GM18861 (cell line): ENCODE measurements around the gene DOK1.
"Not testable (repeated sequence)": the region's sequence is repeated elsewhere in the genome, so short reads cannot be mapped to it uniquely, and the experiment has no call there.

ENCODE experiments used
- ATAC-seq: cut with Tn5 transposase; IDR thresholded peaks from one replicate; pipeline ENCODE4 v1.9.1; 2021; ENCODE audit not compliant: unreplicated experiment

DOK1 gene

DNA sequence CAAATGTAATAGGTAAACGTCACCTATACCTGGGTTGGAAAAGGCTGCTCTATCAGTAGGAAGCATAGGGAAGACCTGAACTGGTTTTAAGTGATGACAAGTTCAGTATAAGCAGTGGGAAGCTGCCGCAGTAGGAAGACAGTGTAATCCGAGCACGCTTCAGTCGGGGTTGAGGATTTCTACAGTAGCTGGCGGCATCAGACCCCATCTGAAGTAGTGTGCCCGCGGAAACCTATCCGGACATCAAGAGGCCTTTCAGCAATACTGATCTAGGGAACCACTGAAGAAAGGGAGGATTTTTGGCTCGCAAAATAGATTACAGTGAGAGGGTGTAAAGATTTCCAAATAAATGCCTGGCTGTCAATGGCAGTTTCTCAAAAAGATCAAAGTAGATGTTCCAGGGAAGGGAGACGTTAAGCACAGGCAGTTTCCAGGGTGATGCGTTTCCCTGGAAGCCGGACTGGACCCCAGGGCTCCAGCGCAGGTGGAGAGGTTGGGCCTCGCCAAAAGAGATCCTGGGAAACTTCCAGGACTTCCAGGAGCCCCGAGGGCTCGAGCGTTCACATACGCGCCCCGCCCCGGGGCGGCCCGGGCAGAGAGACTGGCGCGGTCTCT, 6.1 kb upstream of the DOK1 start:
- ATAC-seq: no peak

DNA sequence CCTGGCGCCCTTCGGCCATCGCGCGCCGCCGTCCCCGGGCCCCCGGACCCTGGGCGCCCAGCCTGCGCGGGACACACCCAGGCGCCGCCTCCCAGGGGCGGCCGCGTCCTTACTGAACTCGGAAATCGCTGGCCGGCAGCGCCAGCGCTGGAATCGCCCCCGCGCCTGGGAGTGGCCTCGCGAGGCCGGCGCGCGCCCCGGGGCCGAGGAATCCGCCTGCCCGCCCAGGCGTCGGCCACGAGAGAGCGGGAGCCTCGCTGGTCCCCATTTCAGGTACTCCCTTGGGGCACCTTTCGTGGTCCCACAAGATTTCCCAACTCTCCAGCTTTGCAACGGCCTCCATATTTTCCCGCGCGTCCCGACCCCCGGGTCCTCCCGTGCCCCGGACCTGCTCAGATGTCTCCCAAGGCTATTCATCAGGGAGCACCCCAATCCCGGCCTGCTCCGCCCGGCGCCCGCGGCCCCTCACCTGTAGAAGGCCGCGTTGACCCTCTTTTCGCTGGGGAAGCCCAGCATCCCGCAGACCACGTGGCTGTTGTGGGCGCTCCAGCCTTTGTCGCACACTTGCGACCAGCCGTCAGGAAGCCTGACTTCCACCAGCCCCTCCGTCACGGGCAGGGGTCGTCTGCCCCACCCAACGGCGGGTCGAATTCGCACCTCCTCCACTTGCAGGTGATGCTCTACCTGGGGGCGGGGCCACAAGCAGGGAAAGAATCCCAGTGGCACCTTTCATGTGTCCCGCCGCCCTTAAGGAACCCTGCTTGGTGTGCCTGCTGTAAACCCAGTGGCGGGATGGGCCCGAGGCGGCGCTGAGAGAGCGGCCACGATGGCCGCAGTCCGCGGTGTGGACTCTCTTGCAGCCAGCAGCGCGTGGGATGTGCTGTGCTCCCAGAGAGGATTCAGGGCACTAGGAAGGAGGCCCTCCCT, 5.4 kb upstream of the DOK1 start:
- no peak for ATAC-seq

DNA sequence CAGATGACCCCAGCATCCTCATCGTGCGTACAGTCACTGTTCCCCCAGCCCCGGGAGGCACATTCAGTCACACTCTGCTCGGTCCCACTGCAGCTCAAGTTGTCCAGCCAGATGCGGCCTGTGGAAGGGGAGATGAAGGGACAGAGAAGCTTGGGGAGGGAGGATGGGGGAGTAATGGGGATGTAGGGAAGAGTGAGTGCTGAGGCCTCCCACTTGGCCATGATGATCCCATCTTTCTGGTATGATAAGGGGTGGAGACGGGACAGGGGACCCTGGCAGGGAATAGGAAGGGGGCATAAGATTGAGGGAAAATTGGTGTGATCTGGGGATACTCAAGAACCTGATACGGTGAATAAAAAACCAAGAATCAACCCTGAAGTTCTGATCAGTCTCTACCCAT, 4.3 kb upstream of the DOK1 start:
- no peak for ATAC-seq

DNA sequence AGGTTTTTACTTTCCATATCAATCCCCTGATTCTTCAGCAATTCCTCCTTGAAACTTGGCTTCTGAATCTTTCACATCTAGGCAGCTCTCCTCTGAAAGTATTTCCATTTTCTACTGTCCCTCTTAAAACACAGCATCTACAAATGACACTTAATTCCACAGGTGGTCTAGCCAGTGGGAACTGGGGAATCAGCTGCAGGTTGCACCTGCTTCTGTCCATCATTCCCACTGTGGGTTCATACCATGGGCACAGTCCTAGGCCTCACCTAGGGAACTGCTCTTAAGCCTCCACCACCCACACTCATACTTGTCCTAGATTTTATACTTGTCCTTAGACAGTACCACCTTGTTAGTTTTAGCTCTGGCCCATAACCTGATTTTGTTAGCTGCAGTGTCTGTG, 3.0 kb upstream of the DOK1 start:
- no peak for ATAC-seq

DNA sequence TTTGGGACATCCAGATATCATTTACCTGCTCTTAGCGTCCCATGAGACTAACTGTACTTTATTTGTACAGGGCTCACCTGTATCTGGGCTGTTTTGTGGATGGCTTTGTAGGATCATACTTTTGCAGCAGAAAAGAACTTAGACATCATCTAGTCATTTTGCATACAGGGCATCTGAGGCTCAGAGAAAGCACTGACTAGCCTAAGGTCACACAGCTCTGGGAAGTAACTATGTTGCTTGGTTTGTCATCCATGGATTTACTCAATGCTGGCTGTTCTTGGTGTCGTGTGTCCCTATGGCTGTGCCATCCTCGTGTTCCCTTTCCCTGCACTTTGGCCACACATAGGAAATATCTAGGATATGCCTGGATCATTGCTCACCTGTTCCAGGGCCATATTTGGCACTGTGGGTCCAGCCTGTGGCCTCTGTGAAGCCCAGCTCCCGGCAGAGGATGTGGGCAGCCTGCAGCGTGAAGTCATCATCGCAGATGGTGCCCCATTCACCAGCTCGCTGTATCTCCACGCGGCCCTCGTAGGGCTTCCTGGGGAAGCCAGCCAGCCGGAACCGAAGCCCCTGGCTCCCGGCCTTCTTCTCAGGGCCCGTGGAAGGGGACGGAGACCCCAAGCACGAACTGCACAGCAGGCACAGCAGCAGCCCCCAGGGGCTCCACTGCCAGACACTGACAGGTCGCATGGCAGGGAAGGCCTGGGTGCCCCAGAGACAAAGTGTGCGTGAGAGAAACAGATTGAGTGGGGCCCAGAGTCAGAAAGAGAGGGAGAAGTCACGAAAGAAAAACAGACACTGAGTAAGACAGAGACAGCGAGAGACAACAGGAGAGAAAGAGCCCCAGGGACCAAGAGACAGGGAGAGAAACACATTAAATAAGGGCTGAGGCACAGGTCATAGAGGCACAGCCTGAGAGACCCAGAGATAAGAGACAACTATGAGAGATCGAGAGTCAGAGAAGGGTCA, 2.3 kb upstream of the DOK1 start:
- ATAC-seq: no peak

DNA sequence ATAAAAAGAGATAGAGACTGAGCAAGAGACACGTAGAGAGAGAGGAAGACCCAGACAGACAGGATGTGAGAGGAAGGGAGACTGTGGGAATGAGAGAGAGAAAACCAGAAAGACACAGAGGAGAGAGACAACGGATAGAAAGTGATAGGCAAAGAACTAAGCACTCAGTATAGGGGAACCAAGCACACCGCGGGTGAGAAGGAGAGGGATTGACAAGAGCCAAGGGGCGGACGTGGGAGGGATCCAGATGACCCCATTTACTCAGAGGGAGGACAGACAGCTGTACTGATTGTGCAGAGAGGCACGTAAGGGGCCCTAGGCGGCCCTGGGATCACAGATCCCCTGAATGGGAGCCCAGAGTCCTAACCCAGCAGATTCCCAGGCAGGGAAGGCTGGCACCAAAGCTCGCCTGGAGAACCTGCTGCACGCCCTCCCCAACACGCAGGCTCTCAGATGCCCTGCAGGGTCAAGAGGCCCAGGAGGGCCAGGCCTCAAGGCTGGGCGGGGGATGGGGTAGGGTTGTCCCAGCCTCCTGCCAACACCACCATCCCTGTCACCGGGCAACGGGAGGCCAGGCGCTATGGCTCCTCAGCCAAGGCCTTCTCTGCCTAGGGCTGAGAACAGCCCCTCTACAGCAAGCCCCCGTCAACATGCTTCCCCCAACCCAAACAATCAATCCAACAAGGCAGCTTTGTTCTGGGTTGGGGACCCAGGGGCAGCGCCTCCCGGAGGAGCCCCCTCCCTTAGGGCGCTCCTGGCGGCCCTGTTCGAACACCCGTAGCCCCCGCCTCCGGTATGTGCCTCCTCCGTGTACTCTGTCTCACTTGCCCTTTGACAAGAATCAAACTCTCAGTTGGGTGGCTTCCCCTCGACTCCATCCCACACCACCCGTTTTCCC, 1.4 kb upstream of the DOK1 start:
- no peak for ATAC-seq

DNA sequence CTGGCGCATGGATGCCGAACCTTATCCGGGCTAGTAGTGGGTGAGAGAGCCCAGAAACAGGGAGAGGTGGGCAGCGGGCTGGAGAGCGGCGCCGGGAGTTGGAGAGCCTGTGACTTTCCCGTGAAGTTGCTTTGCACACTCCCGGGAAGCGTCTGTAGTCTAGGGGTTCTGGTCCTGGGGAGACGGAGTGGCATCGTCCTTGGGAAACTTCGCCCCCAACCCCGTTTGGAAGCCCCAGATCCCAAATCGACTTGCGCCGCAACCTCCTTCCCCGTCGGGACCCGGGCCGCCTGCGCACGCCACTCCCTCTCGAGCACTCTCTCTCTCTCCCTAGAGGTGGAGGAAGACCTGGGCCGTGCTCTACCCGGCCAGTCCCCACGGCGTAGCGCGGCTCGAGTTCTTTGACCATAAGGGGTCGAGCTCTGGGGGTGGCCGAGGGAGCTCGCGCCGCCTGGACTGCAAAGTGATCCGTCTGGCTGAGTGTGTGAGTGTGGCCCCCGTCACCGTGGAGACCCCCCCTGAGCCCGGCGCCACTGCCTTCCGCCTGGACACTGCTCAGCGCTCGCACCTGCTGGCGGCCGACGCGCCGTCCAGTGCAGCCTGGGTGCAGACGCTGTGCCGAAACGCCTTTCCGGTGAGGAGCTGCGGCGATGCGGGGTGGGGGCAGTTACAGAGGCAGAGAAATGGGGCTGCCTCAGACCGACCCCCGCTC, 456 bp downstream of the DOK1 start:
- ATAC-seq: peak; percentile 28

DNA sequence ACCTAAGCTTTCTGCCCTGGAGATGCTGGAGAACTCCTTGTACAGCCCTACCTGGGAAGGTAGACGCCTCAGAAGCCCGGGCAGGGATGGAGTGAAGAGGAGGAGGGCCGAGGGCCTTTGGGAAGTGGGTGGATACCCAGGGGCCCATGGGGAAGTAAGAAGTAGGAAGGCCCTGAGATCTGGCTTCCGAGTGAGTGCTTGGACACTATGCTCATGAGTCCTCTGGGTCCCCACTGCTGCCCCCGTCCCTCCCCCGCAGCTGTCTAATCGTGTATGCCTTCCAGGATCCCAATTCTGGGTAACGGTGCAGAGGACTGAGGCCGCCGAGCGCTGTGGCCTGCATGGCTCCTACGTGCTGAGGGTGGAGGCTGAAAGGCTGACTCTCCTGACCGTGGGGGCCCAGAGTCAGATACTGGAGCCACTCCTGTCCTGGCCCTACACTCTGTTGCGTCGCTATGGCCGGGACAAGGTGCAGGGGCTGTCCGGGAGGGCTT, 1.1 kb downstream of the DOK1 start:
- ATAC-seq: no peak

DNA sequence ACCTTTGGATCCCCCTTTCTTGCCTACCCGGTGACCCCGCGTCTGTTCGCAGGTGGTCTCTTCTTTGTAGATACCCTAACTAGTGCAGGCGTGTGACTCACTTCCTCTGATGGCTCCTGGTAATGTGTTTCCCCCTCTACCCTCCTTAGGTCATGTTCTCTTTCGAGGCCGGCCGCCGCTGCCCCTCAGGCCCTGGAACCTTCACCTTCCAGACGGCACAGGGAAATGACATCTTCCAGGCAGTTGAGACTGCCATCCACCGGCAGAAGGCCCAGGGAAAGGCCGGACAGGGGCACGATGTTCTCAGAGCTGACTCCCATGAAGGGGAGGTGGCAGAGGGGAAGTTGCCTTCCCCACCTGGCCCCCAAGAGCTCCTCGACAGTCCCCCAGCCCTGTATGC, 1.6 kb downstream of the DOK1 start:
- no peak for ATAC-seq

DNA sequence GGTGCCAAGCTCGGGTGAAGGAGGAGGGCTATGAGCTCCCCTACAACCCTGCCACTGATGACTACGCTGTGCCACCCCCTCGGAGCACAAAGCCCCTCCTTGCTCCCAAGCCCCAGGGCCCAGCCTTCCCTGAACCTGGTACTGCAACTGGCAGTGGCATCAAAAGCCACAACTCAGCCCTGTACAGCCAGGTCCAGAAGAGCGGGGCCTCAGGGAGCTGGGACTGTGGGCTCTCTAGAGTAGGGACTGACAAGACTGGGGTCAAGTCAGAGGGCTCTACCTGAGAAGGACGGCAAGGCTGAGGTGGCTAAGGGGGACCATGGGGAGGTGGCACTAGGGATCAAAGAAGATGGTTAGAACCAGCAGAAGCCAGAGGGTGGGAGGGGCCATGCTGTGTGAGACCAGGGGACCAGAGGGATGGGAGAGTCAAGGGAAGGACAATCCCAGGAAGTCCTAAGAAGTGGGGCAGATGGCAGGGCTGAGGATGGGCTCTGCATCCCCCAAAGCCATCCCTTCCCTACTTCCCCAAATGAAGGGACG, 2.4 kb downstream of the DOK1 start:
- no peak for ATAC-seq

DNA sequence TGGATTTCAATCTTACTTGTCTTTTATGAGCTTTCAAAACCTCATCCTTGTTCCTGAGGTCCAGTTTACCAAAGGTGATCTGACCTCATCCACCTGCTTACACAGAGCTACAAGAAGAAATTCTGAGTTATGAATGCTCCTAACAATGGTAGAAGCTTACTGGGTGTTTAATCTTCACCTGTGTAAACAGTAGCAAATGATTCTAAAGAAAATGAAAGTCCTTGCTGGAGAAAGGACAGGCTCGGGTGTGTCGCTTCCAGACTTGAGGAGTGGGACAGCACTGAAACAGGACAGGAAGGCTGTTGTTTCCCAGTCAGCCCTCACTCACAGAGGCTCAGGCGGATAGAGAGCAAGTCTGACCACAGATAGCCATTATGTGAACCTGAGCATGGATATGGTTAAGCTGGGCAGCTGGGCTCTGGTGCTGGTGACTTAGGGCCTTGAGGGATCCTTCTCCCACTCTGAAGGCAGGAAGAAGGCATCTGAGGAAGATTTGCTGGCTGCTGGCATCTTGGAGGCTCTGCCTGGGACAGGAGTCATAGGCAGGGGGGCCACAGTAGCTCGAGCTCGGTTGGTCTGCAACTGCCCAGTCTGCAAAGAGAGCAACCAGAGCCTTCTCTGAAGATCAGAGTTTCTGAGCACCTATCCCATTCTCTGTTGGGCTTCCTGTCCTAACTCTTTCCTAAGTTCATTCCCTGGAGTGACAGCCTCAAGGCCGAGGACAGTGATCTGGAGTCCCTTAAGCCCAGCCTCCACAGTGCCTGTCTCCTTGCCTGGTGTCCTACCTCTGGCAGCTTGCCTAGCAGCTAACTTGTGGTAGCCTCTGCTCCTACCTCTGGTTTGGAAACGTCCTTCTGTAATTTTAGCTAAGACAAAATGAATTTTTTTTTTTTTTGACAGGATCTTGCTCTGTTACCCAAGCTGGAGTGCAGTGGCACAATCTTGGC, 4.0 kb downstream of the DOK1 start:
- ATAC-seq: no peak

DNA sequence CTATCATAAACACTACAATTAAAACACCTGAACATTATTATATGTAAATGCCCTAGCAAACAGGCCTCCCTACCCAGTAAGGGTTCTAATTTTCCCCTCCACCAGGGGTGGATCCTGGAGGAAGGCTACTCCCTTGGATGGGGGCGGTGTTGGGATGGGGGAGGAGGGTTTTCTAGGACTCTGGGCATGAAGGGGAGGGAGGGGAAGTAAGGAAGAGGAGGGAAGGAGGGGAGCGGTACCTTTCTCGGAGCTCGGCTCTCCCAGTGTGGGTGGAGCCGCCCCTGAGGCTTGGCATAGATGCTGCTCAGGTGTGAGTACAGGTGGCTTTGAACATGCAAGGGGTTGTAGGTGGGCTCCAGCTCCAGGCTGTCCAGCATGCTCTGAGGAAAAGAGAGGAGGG, 5.4 kb downstream of the DOK1 start:
- no peak for ATAC-seq

DNA sequence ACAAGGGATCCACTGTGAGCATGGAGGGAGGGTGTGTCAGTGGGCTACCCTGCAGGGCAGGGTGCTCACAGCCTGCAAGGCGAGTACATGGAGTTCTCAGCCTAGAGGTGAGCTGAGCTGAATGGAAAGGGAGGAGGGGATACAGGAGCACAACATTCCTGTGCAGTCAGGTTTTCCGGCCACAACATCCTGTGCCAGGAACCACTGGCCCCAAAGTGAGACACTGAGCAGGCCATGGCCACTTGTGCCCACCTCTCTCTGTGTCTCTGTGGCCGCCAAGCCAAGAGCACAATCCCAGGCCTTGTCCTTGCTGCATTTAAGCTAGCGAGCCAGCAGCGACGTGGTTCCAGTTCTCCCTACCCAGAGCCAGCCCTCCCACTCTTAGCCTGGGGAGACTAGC, 6.1 kb downstream of the DOK1 start:
- ATAC-seq: no peak

DNA sequence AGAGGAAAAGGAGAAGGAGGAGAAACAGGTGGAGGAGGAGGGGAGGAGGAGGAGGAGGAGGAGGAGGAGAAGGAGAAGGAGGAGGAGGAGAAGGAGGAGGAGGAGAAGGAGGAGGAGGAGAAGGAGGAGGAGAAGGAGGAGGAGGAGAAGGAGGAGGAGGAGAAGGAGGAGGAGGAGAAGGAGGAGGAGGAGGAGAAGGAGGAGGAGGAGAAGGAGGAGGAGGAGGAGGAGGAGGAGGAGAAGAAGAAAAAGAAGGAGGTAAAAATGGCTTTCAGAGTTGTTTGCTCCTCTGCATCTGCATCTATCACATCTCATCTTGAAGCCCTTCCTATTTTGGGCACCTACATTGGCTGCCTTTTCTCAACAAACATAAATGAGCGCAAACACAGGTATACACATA, 6.5 kb downstream of the DOK1 start:
- ATAC-seq: not testable (repeated sequence)

DNA sequence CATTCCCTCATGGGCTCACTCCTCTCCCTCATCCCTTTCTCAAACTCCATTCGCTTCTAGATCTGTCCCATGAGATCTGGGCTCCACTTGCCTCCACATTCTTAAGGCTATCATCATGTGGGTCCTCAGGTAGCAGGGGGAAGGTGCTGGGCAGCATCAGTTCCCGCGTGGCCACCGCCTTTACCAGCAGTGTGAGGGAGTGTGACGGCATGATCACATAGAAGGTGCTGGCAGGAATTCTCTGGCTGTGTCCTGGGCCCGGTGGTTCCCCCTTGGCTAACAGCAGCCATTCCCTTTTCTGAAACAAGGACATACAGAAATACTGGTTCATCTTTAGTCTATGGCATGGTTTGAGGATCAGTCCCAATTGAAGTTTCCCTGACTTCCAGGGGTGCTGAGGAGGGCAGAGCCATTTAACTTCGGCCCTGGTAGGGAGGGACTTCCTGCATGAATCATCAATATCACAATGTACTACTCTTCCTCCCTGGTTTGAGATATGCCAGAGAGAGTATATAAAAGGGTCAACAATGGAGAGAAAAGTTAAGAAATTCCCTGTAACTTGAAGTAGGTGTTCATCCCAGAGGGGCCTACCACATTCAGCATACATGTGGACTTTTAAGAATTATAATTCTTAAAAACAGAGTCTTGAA, 7.7 kb downstream of the DOK1 start:
- ATAC-seq: no peak

DNA sequence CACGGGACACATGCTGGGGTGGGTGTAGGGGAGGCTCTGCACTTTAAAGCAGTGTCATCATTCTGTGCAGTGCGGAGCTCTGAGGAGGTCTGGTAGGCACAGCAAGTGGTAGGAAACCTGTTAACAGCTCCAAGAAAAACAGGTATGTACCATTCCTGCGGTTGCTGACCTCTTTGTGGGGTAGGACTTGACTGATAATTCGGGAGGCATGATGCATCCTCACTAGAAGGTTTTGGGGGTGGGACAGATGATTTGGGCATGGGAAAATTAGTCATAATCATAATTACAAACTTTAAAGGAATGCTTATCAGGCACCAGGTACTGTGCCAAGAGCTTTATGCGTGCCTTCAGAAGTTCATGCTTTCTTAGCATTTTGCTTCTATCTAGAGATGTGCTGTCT, 9.7 kb downstream of the DOK1 start:
- no peak for ATAC-seq

DNA sequence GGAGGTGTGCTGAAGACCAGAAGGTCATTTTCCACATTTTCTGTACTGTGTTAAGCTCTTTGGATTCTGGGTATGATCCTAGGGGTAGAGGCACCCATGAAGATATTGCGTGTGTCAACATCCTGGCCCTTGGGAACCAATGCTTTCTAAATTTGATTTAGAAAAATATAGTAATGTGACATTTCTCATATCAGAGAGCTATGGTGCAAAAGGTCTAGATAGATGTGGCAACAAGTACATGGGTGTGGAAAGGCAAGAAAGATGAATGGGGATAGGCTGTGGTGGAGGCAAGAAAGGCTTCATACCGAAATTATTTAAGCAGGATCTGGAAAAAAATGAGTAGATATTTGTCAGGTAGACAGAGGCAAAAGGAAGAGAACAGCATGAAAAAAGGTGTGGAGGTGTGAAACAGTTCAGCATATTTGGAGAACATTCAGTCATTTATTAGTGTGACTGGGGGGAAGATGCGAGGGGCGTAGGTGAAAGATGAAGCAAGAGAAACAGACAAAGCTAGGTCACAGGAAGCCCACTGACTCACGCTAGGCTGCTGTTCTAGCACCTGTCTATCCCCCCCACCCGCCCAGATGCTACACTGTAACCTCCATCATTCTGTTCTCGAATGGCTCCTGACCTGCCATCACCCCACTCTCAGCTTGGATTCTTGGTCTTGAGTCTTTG, 11.7 kb downstream of the DOK1 start:
- no peak for ATAC-seq
